Liver (tissue), 9 donors: ENCODE data around the gene EVL. TPM values are rescaled to one million over a fixed set of nuclear protein-coding genes. Genes with fewer than 3 reads are reported as not detected.

Source experiments
- DNase-seq: peaks from one replicate; pipeline ENCODE4 v3.0.0-alpha.2; 2017; ENCODE audit warnings: low spot score
- H3K27ac ChIP-seq, 2 donors: one replicate each; pipeline ENCODE4 v1.7.0; 2013; ENCODE audit warnings: inconsistent platforms in 2 of 2, low read length in 2 of 2, control low read depth in 1 of 2, low read depth in 1 of 2, mild to moderate bottlenecking in 1 of 2
- H3K27me3 ChIP-seq, 4 donors: one replicate each; pipeline versions ENCODE4 v1.6.1 to v1.7.0; 2013; ENCODE audit warnings: low read length in 3 of 4, inconsistent platforms in 1 of 4, mild to moderate bottlenecking in 1 of 4, moderate library complexity in 1 of 4; ENCODE audit not compliant: control insufficient read depth in 4 of 4, insufficient read depth in 4 of 4
- H3K36me3 ChIP-seq, 4 donors: one replicate each; pipeline versions ENCODE4 v1.6.1 to v1.7.0; 2013; ENCODE audit warnings: low read length in 3 of 4, mild to moderate bottlenecking in 3 of 4, low read depth in 1 of 4, moderate library complexity in 1 of 4; ENCODE audit not compliant: control insufficient read depth in 4 of 4, insufficient read depth in 3 of 4
- H3K4me1 ChIP-seq, 4 donors: one replicate each; pipeline versions ENCODE4 v1.6.1 to v1.7.0; 2013; ENCODE audit warnings: low read length in 3 of 4, mild to moderate bottlenecking in 3 of 4, moderate library complexity in 1 of 4; ENCODE audit not compliant: control insufficient read depth in 4 of 4, insufficient read depth in 4 of 4
- H3K4me3 ChIP-seq, 3 donors: one replicate each; pipeline versions ENCODE4 v1.6.1 to v1.7.0; 2013; ENCODE audit warnings: low read length in 3 of 3, control low read depth in 1 of 3, low read depth in 1 of 3, mild to moderate bottlenecking in 1 of 3
- H3K9ac ChIP-seq, 2 donors: one replicate each; pipeline ENCODE4 v1.7.0; 2013; ENCODE audit warnings: low read length in 2 of 2, mild to moderate bottlenecking in 2 of 2, moderate library complexity in 2 of 2, control low read depth in 1 of 2, low read depth in 1 of 2
- H3K9me3 ChIP-seq, 4 donors: one replicate each; pipeline versions ENCODE4 v1.6.1 to v1.7.0; 2013; ENCODE audit warnings: low read length in 3 of 4; ENCODE audit not compliant: control insufficient read depth in 4 of 4
- CTCF ChIP-seq: fragments of 150-350 bp; IDR thresholded peaks from 2 replicates; pipeline ENCODE4 v1.5.1; 2017; ENCODE audit warnings: improper control_type of control experiment, low read depth, low read length; ENCODE audit not compliant: missing input control
- EGR1 ChIP-seq, 2 donors: IDR thresholded peaks; 2 replicates each; pipeline ENCODE4 v1.6.1; 2016 to 2018; ENCODE audit warnings: antibody characterized with exemption in 2 of 2, low read depth in 2 of 2
- FOXA1 ChIP-seq: IDR thresholded peaks from 2 replicates; pipeline ENCODE4 v1.6.1; 2016; ENCODE audit warnings: antibody characterized with exemption
- FOXA2 ChIP-seq: IDR thresholded peaks from 2 replicates; pipeline ENCODE4 v1.6.1; 2016; ENCODE audit warnings: antibody characterized with exemption
- GABPA ChIP-seq, 2 donors: IDR thresholded peaks in 1 of 2; conservative IDR thresholded peaks in 1 of 2; 2 replicates each; pipeline ENCODE4 v1.6.1; 2016; ENCODE audit warnings: antibody characterized with exemption in 2 of 2, mild to moderate bottlenecking in 1 of 2, moderate library complexity in 1 of 2
- HNF4A ChIP-seq, 2 donors: conservative IDR thresholded peaks; 2 replicates each; pipeline ENCODE4 v1.6.1; 2016; ENCODE audit warnings: antibody characterized with exemption in 2 of 2, mild to moderate bottlenecking in 2 of 2
- HNF4G ChIP-seq: IDR thresholded peaks from 2 replicates; pipeline ENCODE4 v1.6.1; 2016; ENCODE audit warnings: antibody characterized with exemption
- NR2F2 ChIP-seq: IDR thresholded peaks from 2 replicates; pipeline ENCODE4 v1.6.1; 2016; ENCODE audit warnings: antibody characterized with exemption
- RAD21 ChIP-seq, 2 donors: IDR thresholded peaks; 2 replicates each; pipeline ENCODE4 v1.6.1; 2016; ENCODE audit warnings: antibody characterized with exemption in 2 of 2, mild to moderate bottlenecking in 2 of 2
- RXRA ChIP-seq, 2 donors: IDR thresholded peaks; 2 replicates each; pipeline ENCODE4 v1.6.1; 2017 to 2018; ENCODE audit warnings: antibody characterized with exemption in 2 of 2, mild to moderate bottlenecking in 1 of 2
- SP1 ChIP-seq: IDR thresholded peaks from 2 replicates; pipeline ENCODE4 v1.6.1; 2018; ENCODE audit warnings: antibody characterized with exemption, mild to moderate bottlenecking
- TAF1 ChIP-seq: conservative IDR thresholded peaks from 2 replicates; pipeline ENCODE4 v1.6.1; 2016; ENCODE audit warnings: antibody characterized with exemption, mild to moderate bottlenecking
- YY1 ChIP-seq: IDR thresholded peaks from 2 replicates; pipeline ENCODE4 v1.6.1; 2016; ENCODE audit warnings: antibody characterized with exemption, mild to moderate bottlenecking
- ZBTB33 ChIP-seq: IDR thresholded peaks from 2 replicates; pipeline ENCODE4 v1.6.1; 2016; ENCODE audit warnings: antibody characterized with exemption
- WGBS: extraction: QIAGEN DNeasy Blood & Tissue Kit; methylation state at CpG from one replicate; pipeline ENCODE4 v1.1.7; 2013; 5-methylcytosine and 5-hydroxymethylcytosine counted together
- polyA plus RNA-seq, 2 donors: library from polyadenylated mRNA; stranded (reverse) in 1 of 2; unstranded in 1 of 2; fragments of 200-250 nt in 1 of 2; fragments of >200 nt in 1 of 2; fragmentation: Nextera tagmentation in 1 of 2; extraction: Ambion mirVana in 1 of 2; gene quantifications; one replicate each; pipeline versions ENCODE4 v1.2.1 to v1.2.3, GENCODE V29; 2013 to 2015
- total RNA-seq, 2 donors: library from RNA; depleted of rRNA; stranded (reverse); fragments of >200 nt; gene quantifications; one replicate each; pipeline ENCODE4 v1.2.3, GENCODE V29; 2014
- donor health status: healthy.
- donor health status: healthy.
- donor health status: healthy.
- donor health status: healthy.
- donor health status: healthy.

The EVL gene
- total and polyA plus RNA-seq, 4 donors, result 11.3 to 85.9 (median 33.9) TPM

- no peak for DNase-seq
- Histone ChIP-seq H3K9me3 (no peaks in the 10 kb centered on the region), H3K4me1 (peaks cover 2 to 14% (median 6%) of the 10 kb centered on the region in 4 donors), H3K36me3 (no peaks in the 10 kb centered on the region), H3K27me3 (no peaks in the 10 kb centered on the region), H3K4me3 (no peak overlapping the region), H3K9ac (no peak overlapping the region), H3K27ac (no peak overlapping the region)
- TF ChIP-seq CTCF, result no peak
- WGBS, result 72% methylated on average over 28 of the region's 28 CpGs
Measured at GRCh38 chr14:100147691-100148464, 82.7 kb downstream of the EVL start.

GRCh38 chr14:100148837-100149731 lies 83.9 kb downstream of the EVL start:
- TF ChIP-seq HNF4A (conservative IDR thresholded peaks at IDR 0.05) (no peak), HNF4G (no peak), ZBTB33 (no peak), FOXA2 (no peak), EGR1 (IDR thresholded peaks at IDR 0.05; ENCODE audit: low read depth in 2 of 2) (no peak), CTCF (no peak), SP1 (no peak), YY1 (no peak), TAF1 (no peak), RXRA (IDR thresholded peaks at IDR 0.05) (no peak), RAD21 (IDR thresholded peaks at IDR 0.05) (no peak), NR2F2 (no peak), FOXA1 (no peak), GABPA (IDR thresholded peaks at IDR 0.05 in 1 of 2, conservative IDR thresholded peaks at IDR 0.05 in 1 of 2) (no peak)
- Histone ChIP-seq H3K27me3 (no peaks in the 10 kb centered on the region), H3K36me3 (no peaks in the 10 kb centered on the region), H3K9ac (no peak overlapping the region), H3K9me3 (no peaks in the 10 kb centered on the region), H3K4me3 (no peak overlapping the region), H3K27ac (no peak overlapping the region), H3K4me1 (peaks cover 2 to 14% (median 6%) of the 10 kb centered on the region in 4 donors)
- WGBS, result 95% methylated on average over 58 of the region's 58 CpGs
- DNase-seq, result no peak
